H9 (cell line): ENCODE measurements around the gene CALR. TPM values are rescaled to one million over a fixed set of nuclear protein-coding genes. Genes with fewer than 3 reads are reported as not detected.

Source experiments
- DNase-seq: peaks from one replicate; pipeline ENCODE4 v3.0.0-alpha.2; 2017
- H2AFZ ChIP-seq: one replicate; pipeline ENCODE4 v1.6.1; 2013; ENCODE audit warnings: mild to moderate bottlenecking, low read length, control low read depth, moderate library complexity
- H2AK5ac ChIP-seq: 2 replicates; pipeline ENCODE4 v1.6.1; 2013; ENCODE audit warnings: low read length, control low read depth, mixed read lengths; ENCODE audit not compliant: insufficient read length
- H2BK120ac ChIP-seq: one replicate; pipeline ENCODE4 v1.6.1; 2013; ENCODE audit warnings: low read depth, mild to moderate bottlenecking, low read length, control low read depth, inconsistent platforms; ENCODE audit not compliant: poor library complexity, severe bottlenecking
- H2BK12ac ChIP-seq: 2 replicates; pipeline ENCODE4 v1.6.1; 2013; ENCODE audit warnings: low read length, control low read depth, mixed read lengths, low read depth; ENCODE audit not compliant: insufficient read length
- H2BK15ac ChIP-seq: 2 replicates; pipeline ENCODE4 v1.6.1; 2013; ENCODE audit warnings: low read depth, low read length, control low read depth
- H2BK20ac ChIP-seq: one replicate; pipeline ENCODE4 v1.6.1; 2013; ENCODE audit warnings: low read depth, mild to moderate bottlenecking, low read length, control low read depth, inconsistent platforms; ENCODE audit not compliant: poor library complexity, severe bottlenecking
- H2BK5ac ChIP-seq: 2 replicates; pipeline ENCODE4 v1.6.1; 2013; ENCODE audit warnings: low read length, control low read depth, mixed read lengths; ENCODE audit not compliant: insufficient read length
- H3K14ac ChIP-seq: 2 replicates; pipeline ENCODE4 v1.6.1; 2013; ENCODE audit warnings: low read length, control low read depth; ENCODE audit not compliant: insufficient read depth
- H3K18ac ChIP-seq: 2 replicates; pipeline ENCODE4 v1.6.1; 2013; ENCODE audit warnings: low read depth, mild to moderate bottlenecking, mixed read lengths, low read length, control low read depth; ENCODE audit not compliant: insufficient read length
- H3K23ac ChIP-seq: 2 replicates; pipeline ENCODE4 v1.6.1; 2013; ENCODE audit warnings: low read length, control low read depth, mixed read lengths, low read depth; ENCODE audit not compliant: insufficient read length
- H3K23me2 ChIP-seq: 2 replicates; pipeline ENCODE4 v1.6.1; 2013; ENCODE audit warnings: low read depth, mild to moderate bottlenecking, mixed read lengths, low read length, control low read depth; ENCODE audit not compliant: insufficient read length, poor library complexity, severe bottlenecking
- H3K27ac ChIP-seq: 2 replicates; pipeline ENCODE4 v1.5.1; 2013; ENCODE audit warnings: low read length, control low read depth, mixed read lengths, low read depth; ENCODE audit not compliant: insufficient read length
- H3K27me3 ChIP-seq: 2 replicates; pipeline ENCODE4 v1.6.1; 2013; ENCODE audit warnings: low read length, control low read depth, inconsistent platforms; ENCODE audit not compliant: insufficient read depth
- H3K4ac ChIP-seq: 2 replicates; pipeline ENCODE4 v1.6.1; 2013; ENCODE audit warnings: low read depth, mild to moderate bottlenecking, control low read depth, inconsistent platforms, low read length, moderate library complexity
- H3K4me1 ChIP-seq: 2 replicates; pipeline ENCODE4 v1.6.1; 2013; ENCODE audit warnings: low read length, control low read depth, inconsistent platforms; ENCODE audit not compliant: insufficient read depth
- H3K4me2 ChIP-seq: 2 replicates; pipeline ENCODE4 v1.6.1; 2013; ENCODE audit warnings: low read length, control low read depth, mixed read lengths; ENCODE audit not compliant: insufficient read length, insufficient read depth
- H3K56ac ChIP-seq: 2 replicates; pipeline ENCODE4 v1.6.1; 2013; ENCODE audit warnings: low read depth, mild to moderate bottlenecking, mixed read lengths, low read length, control low read depth; ENCODE audit not compliant: insufficient read length
- H3K79me1 ChIP-seq: 2 replicates; pipeline ENCODE4 v1.6.1; 2013; ENCODE audit warnings: low read depth, mild to moderate bottlenecking, moderate library complexity, low read length, control low read depth, inconsistent platforms; ENCODE audit not compliant: insufficient read depth, poor library complexity, severe bottlenecking
- H3K79me2 ChIP-seq: 2 replicates; pipeline ENCODE4 v1.6.1; 2013; ENCODE audit warnings: low read length, control low read depth, inconsistent platforms; ENCODE audit not compliant: insufficient read depth
- H3K9ac ChIP-seq: 2 replicates; pipeline ENCODE4 v1.6.1; 2013; ENCODE audit warnings: low read length, control low read depth, mixed read lengths; ENCODE audit not compliant: insufficient read length; ENCODE audit errors: extremely low read depth
- H3K9me3 ChIP-seq: one replicate; pipeline ENCODE4 v1.6.1; 2013; ENCODE audit warnings: low read depth, low read length, inconsistent platforms; ENCODE audit not compliant: control insufficient read depth
- H3T11ph ChIP-seq: one replicate; pipeline ENCODE4 v1.6.1; 2013; ENCODE audit warnings: mild to moderate bottlenecking, low read length, control low read depth, inconsistent platforms
- H4K20me1 ChIP-seq: one replicate; pipeline ENCODE4 v1.6.1; 2013; ENCODE audit not compliant: control insufficient read depth, insufficient read length, insufficient read depth
- H4K5ac ChIP-seq: 2 replicates; pipeline ENCODE4 v1.6.1; 2013; ENCODE audit warnings: low read depth, mild to moderate bottlenecking, mixed read lengths, low read length, control low read depth; ENCODE audit not compliant: insufficient read length
- H4K8ac ChIP-seq: replicated peaks from 2 replicates; pipeline ENCODE4 v1.6.1; 2013; ENCODE audit warnings: low read length, control low read depth, mixed read lengths, low read depth; ENCODE audit not compliant: insufficient read length
- H4K91ac ChIP-seq: 2 replicates; pipeline ENCODE4 v1.6.1; 2013; ENCODE audit warnings: low read depth, mild to moderate bottlenecking, moderate library complexity, mixed read lengths, low read length, control low read depth; ENCODE audit not compliant: insufficient read length
- H3K27ac Mint-ChIP-seq, 3 experiments: 2 replicates in 2 of 3; 3 replicates in 1 of 3; pipeline ENCODE4 v1.8.0; 2020 to 2021; ENCODE audit warnings: mixed read lengths in 3 of 3, mild to moderate bottlenecking in 1 of 3, moderate library complexity in 1 of 3
- H3K27me3 Mint-ChIP-seq: 2 replicates; pipeline ENCODE4 v1.8.0; 2021; ENCODE audit warnings: low read depth, mild to moderate bottlenecking, moderate library complexity, mixed read lengths
- H3K36me3 Mint-ChIP-seq, 3 experiments: 2 replicates in 2 of 3; 3 replicates in 1 of 3; pipeline ENCODE4 v1.8.0; 2020 to 2021; ENCODE audit warnings: low read depth in 3 of 3, mixed read lengths in 3 of 3; ENCODE audit not compliant: insufficient read depth in 1 of 3
- H3K4me1 Mint-ChIP-seq, 2 experiments: 2 replicates each; pipeline ENCODE4 v1.8.0; 2020; ENCODE audit warnings: mixed read lengths in 2 of 2
- H3K4me3 Mint-ChIP-seq, 2 experiments: 2 replicates in 1 of 2; 3 replicates in 1 of 2; pipeline ENCODE4 v1.8.0; 2020 to 2021; ENCODE audit warnings: mild to moderate bottlenecking in 2 of 2, mixed read lengths in 2 of 2, moderate library complexity in 1 of 2
- H3K9me3 Mint-ChIP-seq, 2 experiments: 2 replicates in 1 of 2; 3 replicates in 1 of 2; pipeline ENCODE4 v1.8.0; 2020; ENCODE audit warnings: mild to moderate bottlenecking in 2 of 2, mixed read lengths in 2 of 2, moderate library complexity in 1 of 2
- WGBS: extraction: QIAGEN DNeasy Blood & Tissue Kit; methylation state at CpG from one replicate; pipeline ENCODE4 v1.1.7; 2013; ENCODE audit warnings: missing lambda C conversion rate, low lambda C conversion rate, mixed read lengths; ENCODE audit not compliant: insufficient read length; ENCODE audit errors: extremely low coverage; 5-methylcytosine and 5-hydroxymethylcytosine counted together
- total RNA-seq: library from RNA; stranded (reverse); gene quantifications from 2 replicates; pipeline ENCODE4 v1.2.1, GENCODE V29; 2021
- TF ChIP-seq, protein P1 (sequence below): fragments of 200-600 bp; sonication (generic); conservative IDR thresholded peaks from 3 replicates; pipeline ENCODE4 v1.8.0; 2021; ENCODE audit warnings: antibody characterized with exemption, mild to moderate bottlenecking

CALR gene
- total RNA-seq, 1 experiment from 2014 or later, result 887 TPM

DNA sequence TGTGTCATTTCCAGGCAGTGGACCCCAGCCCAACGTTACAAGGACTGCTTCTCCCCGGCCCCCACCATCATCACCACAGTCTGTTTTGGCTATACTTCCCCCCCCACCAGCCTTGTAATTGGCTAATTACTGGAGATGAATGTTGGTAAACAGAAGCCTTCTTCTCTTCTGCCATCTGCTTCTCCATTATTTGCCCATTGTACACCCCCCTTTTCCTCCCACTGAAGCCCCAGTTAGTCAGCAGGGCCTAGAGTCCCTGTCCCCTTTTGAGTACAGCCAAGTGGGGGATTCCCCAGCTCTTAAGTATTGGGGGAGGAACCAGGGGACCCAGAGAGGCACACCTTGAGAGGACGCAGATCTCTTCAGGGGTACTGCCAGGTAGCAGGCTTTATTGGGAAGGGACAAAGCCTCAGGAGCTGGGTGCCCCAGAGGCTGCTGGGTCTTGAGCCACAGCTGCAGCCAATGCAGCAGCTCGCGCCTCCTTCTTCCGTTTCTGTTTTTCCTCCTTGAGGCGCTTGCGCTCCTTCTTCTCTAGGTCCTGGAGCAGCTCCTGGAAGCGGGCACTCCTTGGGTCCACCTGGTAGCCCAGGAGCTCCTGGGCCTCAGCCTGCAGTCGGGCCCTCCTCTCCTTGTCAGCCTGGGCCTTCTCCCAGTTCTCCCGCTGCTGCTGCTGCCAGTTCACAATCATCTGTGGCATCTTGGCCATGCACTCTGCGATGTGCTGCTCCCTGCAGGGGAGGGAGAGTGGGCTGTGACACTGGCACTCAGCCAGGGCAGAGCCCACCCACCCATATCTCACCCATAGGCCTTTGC lies 15.6 kb downstream of the CALR start:
- H3T11ph ChIP-seq, result no peak overlapping the region
- H4K8ac ChIP-seq, result no peak overlapping the region
- no peak overlapping the region for H2AFZ ChIP-seq
- no peak overlapping the region for H2BK5ac ChIP-seq
- H3K79me2 ChIP-seq, result peaks cover 7% of the 10 kb centered on the region; the same call in 1 of the 2 replicates
- no peak for DNase-seq
- H3K23ac ChIP-seq, result no peak overlapping the region
- H2BK20ac ChIP-seq, result no peak overlapping the region
- H2BK15ac ChIP-seq, result no peak overlapping the region
- no peaks in the 10 kb centered on the region; a peak in 1 of 5 replicates for H3K9me3 Mint-ChIP-seq
- H3K27me3 Mint-ChIP-seq, result no peaks in the 10 kb centered on the region; the same call in 1 of the 2 replicates
- H3K27ac Mint-ChIP-seq, result peak overlapping the region in 2 of 3 experiments; percentile 68 to 92; a peak in 4 of 7 replicates
- H3K4me3 Mint-ChIP-seq, result peak overlapping the region; percentile 30 to 88; a peak in 1 of 5 replicates
- no peak overlapping the region for H3K14ac ChIP-seq
- no peaks in the 10 kb centered on the region for H3K27me3 ChIP-seq
- H4K20me1 ChIP-seq, result no peaks in the 10 kb centered on the region
- no peak overlapping the region for H3K18ac ChIP-seq
- H3K36me3 Mint-ChIP-seq, result peaks cover 37 to 66% (median 62%) of the 10 kb centered on the region in 3 experiments
- H3K79me1 ChIP-seq, result peaks cover 5% of the 10 kb centered on the region
- no peak overlapping the region for H2BK120ac ChIP-seq
- no peak overlapping the region for H3K56ac ChIP-seq
- H2BK12ac ChIP-seq, result no peak overlapping the region
- peaks cover 3% of the 10 kb centered on the region for H3K23me2 ChIP-seq
- H4K91ac ChIP-seq, result no peak overlapping the region
- no peak overlapping the region for H3K27ac ChIP-seq
- H3K9ac ChIP-seq, result no peak overlapping the region
- no peak overlapping the region for H3K4me2 ChIP-seq
- H3K9me3 ChIP-seq, result no peaks in the 10 kb centered on the region
- TF ChIP-seq, protein P1, sequence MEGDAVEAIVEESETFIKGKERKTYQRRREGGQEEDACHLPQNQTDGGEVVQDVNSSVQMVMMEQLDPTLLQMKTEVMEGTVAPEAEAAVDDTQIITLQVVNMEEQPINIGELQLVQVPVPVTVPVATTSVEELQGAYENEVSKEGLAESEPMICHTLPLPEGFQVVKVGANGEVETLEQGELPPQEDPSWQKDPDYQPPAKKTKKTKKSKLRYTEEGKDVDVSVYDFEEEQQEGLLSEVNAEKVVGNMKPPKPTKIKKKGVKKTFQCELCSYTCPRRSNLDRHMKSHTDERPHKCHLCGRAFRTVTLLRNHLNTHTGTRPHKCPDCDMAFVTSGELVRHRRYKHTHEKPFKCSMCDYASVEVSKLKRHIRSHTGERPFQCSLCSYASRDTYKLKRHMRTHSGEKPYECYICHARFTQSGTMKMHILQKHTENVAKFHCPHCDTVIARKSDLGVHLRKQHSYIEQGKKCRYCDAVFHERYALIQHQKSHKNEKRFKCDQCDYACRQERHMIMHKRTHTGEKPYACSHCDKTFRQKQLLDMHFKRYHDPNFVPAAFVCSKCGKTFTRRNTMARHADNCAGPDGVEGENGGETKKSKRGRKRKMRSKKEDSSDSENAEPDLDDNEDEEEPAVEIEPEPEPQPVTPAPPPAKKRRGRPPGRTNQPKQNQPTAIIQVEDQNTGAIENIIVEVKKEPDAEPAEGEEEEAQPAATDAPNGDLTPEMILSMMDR, result no peak
- H2AK5ac ChIP-seq, result no peak overlapping the region
- peaks cover 21 to 34% of the 10 kb centered on the region in 2 experiments for H3K4me1 Mint-ChIP-seq
- no peak overlapping the region for H3K4ac ChIP-seq
- no peak overlapping the region for H4K5ac ChIP-seq
- no peaks in the 10 kb centered on the region; the same call in 1 of the 2 replicates for H3K4me1 ChIP-seq
- WGBS, result no CpG with 5 or more reads among the region's 12 CpGs
